PC-3 (cell line): ENCODE measurements around the gene LRP5. TPM values are rescaled to one million over a fixed set of nuclear protein-coding genes. Genes with fewer than 3 reads are reported as not detected.
"Not testable (repeated sequence)": the region's sequence is repeated elsewhere in the genome, so short reads cannot be mapped to it uniquely, and the experiment has no call there.

Experiments used
- ATAC-seq: fragments of 200-7000 bp; cut with Tn5 transposase; 2 replicates; pipeline ENCODE4 v1.9.1; 2020; ENCODE audit warnings: mild to moderate bottlenecking, moderate library complexity
- BruUV-seq: library from RNA; stranded (reverse); fragments of 400-500 nt; replicated peaks from 2 replicates; lab custom pipeline; 2021; lab: Mats Ljungman, UMichigan
- CTCF ChIA-PET: fragments of 300-600 bp; sonication (Branson Sonifier 250); formaldehyde crosslinking; loops from one replicate; lab custom pipeline; 2022; ENCODE audit warnings: antibody characterized with exemption; lab: Charles Lee
- POLR2A ChIA-PET: fragments of 300-600 bp; sonication (Branson Sonifier 250); formaldehyde crosslinking; loops from one replicate; lab custom pipeline; 2022; ENCODE audit warnings: antibody characterized with exemption; ENCODE audit not compliant: unreplicated experiment; lab: Charles Lee
- DNase-seq: peaks from one replicate; pipeline ENCODE4 v3.0.0-alpha.2; 2015
- H2AFZ ChIP-seq: fragments of 300-600 bp; sonication (generic); 2 replicates; pipeline ENCODE4 v1.6.0; 2016; ENCODE audit warnings: antibody characterized with exemption, low read length
- H3F3A ChIP-seq: fragments of 300-600 bp; sonication (generic); one replicate; pipeline ENCODE4 v1.6.0; 2017; ENCODE audit warnings: antibody characterized with exemption, low read length, control low read depth, mild to moderate bottlenecking; ENCODE audit not compliant: unreplicated experiment
- H3K27ac ChIP-seq: fragments of 300-600 bp; sonication (generic); 2 replicates; pipeline ENCODE4 v1.5.1; 2016; ENCODE audit warnings: mild to moderate bottlenecking, low read length
- H3K27me3 ChIP-seq: fragments of 300-600 bp; sonication (generic); 2 replicates; pipeline ENCODE4 v1.6.1; 2016; ENCODE audit warnings: low read length, mixed read lengths
- H3K36me3 ChIP-seq: fragments of 300-600 bp; sonication (generic); 2 replicates; pipeline ENCODE4 v1.6.1; 2016; ENCODE audit warnings: low read depth, mixed run types, low read length, mixed read lengths
- H3K4me1 ChIP-seq: fragments of 300-600 bp; sonication (generic); 2 replicates; pipeline ENCODE4 v1.5.1; 2016; ENCODE audit warnings: low read length; ENCODE audit not compliant: insufficient read depth
- H3K4me2 ChIP-seq: fragments of 300-600 bp; sonication (generic); 2 replicates; pipeline ENCODE4 v1.6.0; 2016; ENCODE audit warnings: low read length
- H3K4me3 ChIP-seq: fragments of 300-600 bp; sonication (generic); 2 replicates; pipeline ENCODE4 v1.5.1; 2016; ENCODE audit warnings: mild to moderate bottlenecking, low read length, mixed read lengths
- H3K79me2 ChIP-seq: fragments of 300-600 bp; sonication (generic); 2 replicates; pipeline ENCODE4 v1.6.1; 2017; ENCODE audit warnings: low read length, mixed read lengths
- H3K9ac ChIP-seq: fragments of 300-600 bp; sonication (generic); 2 replicates; pipeline ENCODE4 v1.6.0; 2016; ENCODE audit warnings: mild to moderate bottlenecking, low read length
- H3K9me2 ChIP-seq: fragments of 300-600 bp; sonication (generic); replicated peaks from 2 replicates; pipeline ENCODE4 v1.6.1; 2016; ENCODE audit warnings: mixed run types, low read length, mixed read lengths
- H3K9me3 ChIP-seq: fragments of 300-600 bp; sonication (generic); 2 replicates; pipeline ENCODE4 v1.6.1; 2016; ENCODE audit warnings: low read length, mixed read lengths
- H4K20me1 ChIP-seq: fragments of 300-600 bp; sonication (generic); 2 replicates; pipeline ENCODE4 v1.6.1; 2016; ENCODE audit warnings: low read length, mixed read lengths
- CTCF ChIP-seq: fragments of 300-600 bp; sonication (generic); conservative IDR thresholded peaks from 2 replicates; pipeline ENCODE4 v1.5.1; 2017; ENCODE audit warnings: antibody characterized with exemption, low read depth, mild to moderate bottlenecking, low read length
- EZH2 ChIP-seq: fragments of 300-600 bp; sonication (generic); IDR thresholded peaks from one replicate; pipeline ENCODE4 v1.6.1; 2017; ENCODE audit warnings: antibody characterized with exemption, mild to moderate bottlenecking, low read length; ENCODE audit not compliant: unreplicated experiment
- EZH2phosphoT487 ChIP-seq: fragments of 300-600 bp; sonication (generic); IDR thresholded peaks from 2 replicates; pipeline ENCODE4 v1.6.1; 2018; ENCODE audit warnings: mild to moderate bottlenecking, antibody characterized with exemption, low read length, borderline replicate concordance
- intact Hi-C: fragments of 100-400 bp; cut with micrococcal nuclease; formaldehyde crosslinking; loops from 2 replicates; pipeline ENCODE4 v1.9.0; 2023
- total RNA-seq: library from RNA; depleted of rRNA; stranded (reverse); fragments of >200 nt; gene quantifications from 2 replicates; pipeline ENCODE4 v1.2.3, GENCODE V29; 2014

LRP5 gene
- total RNA-seq, 1 experiment from 2014 or later, result 64.3 TPM

GRCh38 chr11:68471360-68472340 lies 159.3 kb downstream of the LRP5 start:
- ATAC-seq (no peak; the same call in 1 of the 2 replicates), DNase-seq (no peak)
- Histone ChIP-seq H3F3A (no peaks in the 10 kb centered on the region), H3K9me2 (no peaks in the 10 kb centered on the region), H4K20me1 (peaks cover 79% of the 10 kb centered on the region), H3K4me2 (no peak overlapping the region), H3K79me2 (peaks cover 88% of the 10 kb centered on the region), H3K9me3 (no peaks in the 10 kb centered on the region), H3K27ac (no peak overlapping the region), H3K36me3 (peaks cover 24% of the 10 kb centered on the region), H3K27me3 (no peaks in the 10 kb centered on the region), H3K4me1 (no peaks in the 10 kb centered on the region), H3K4me3 (no peak overlapping the region), H2AFZ (no peak overlapping the region), H3K9ac (no peak overlapping the region)
- BruUV-seq, result no TSS peak
- TF ChIP-seq EZH2 (no peak), CTCF (no peak), EZH2phosphoT487 (no peak)
- CTCF ChIA-PET, result no interaction called here
- POLR2A ChIA-PET, result no interaction called here
- intact Hi-C loops, result no loop called here

GRCh38 chr11:68472778-68473177 lies 160.4 kb downstream of the LRP5 start:
- intact Hi-C loops, result no loop called here
- peaks cover 87% of the 10 kb centered on the region for H3K79me2 ChIP-seq
- no peaks in the 10 kb centered on the region for H3K9me2 ChIP-seq
- peaks cover 76% of the 10 kb centered on the region for H4K20me1 ChIP-seq
- ChIA-PET POLR2A (interaction anchor here (0.6 kb wide), 1 partner anchor 110 kb away, joined by 3 read pairs; no protein-coding TSS in a partner anchor), CTCF (no interaction called here)
- no peak overlapping the region for H2AFZ ChIP-seq
- peaks cover 24% of the 10 kb centered on the region for H3K36me3 ChIP-seq
- H3K4me2 ChIP-seq, result no peak overlapping the region
- ATAC-seq (no peak), DNase-seq (no peak)
- H3K4me3 ChIP-seq, result no peak overlapping the region
- H3K9ac ChIP-seq, result no peak overlapping the region
- H3F3A ChIP-seq, result no peaks in the 10 kb centered on the region
- H3K9me3 ChIP-seq, result no peaks in the 10 kb centered on the region
- H3K27ac ChIP-seq, result no peak overlapping the region
- no peaks in the 10 kb centered on the region for H3K4me1 ChIP-seq
- H3K27me3 ChIP-seq, result no peaks in the 10 kb centered on the region
- TF ChIP-seq EZH2phosphoT487, result no peak
- no peak for TF ChIP-seq EZH2
- TF ChIP-seq CTCF, result no peak
- BruUV-seq, result no TSS peak

GRCh38 chr11:68473693-68474092 lies 161.3 kb downstream of the LRP5 start:
- Histone ChIP-seq H3K4me2 (no peak overlapping the region), H2AFZ (no peak overlapping the region), H3K27me3 (no peaks in the 10 kb centered on the region), H3K79me2 (peaks cover 87% of the 10 kb centered on the region), H3K9me2 (no peaks in the 10 kb centered on the region), H3K4me3 (no peak overlapping the region), H3K4me1 (no peaks in the 10 kb centered on the region), H3K36me3 (peaks cover 20% of the 10 kb centered on the region), H3K9me3 (no peaks in the 10 kb centered on the region), H3F3A (no peaks in the 10 kb centered on the region), H3K27ac (no peak overlapping the region), H4K20me1 (peaks cover 72% of the 10 kb centered on the region), H3K9ac (no peak overlapping the region)
- intact Hi-C loops, result no loop called here
- ATAC-seq, result no peak
- BruUV-seq, result no TSS peak
- POLR2A ChIA-PET, result interaction anchor here (0.7 kb wide), 1 partner anchor 354 kb away, joined by 3 read pairs; no protein-coding TSS in a partner anchor
- no peak for DNase-seq
- CTCF ChIA-PET, result no interaction called here
- TF ChIP-seq EZH2phosphoT487, result no peak
- no peak for TF ChIP-seq EZH2
- TF ChIP-seq CTCF, result no peak

DNA sequence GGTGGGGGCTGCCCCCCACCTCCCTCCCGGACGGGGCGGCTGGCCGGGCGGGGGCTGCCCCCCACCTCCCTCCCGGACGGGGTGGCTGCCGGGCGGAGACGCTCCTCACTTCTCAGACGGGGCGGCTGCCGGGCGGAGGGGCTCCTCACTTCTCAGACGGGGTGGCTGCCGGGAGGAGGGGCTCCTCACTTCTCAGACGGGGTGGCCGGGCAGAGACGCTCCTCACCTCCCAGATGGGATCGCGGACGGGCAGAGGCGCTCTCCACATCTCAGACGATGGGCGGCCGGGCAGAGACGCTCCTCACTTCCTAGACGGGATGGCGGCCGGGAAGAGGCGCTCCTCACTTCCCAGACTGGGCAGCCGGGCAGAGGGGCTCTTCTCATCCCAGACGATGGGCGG lies 163.2 kb downstream of the LRP5 start:
- BruUV-seq, intact Hi-C loops, H3K4me3 ChIP-seq, H3K27ac ChIP-seq, H3K9me2 ChIP-seq, H3K27me3 ChIP-seq, H3K4me1 ChIP-seq, H2AFZ ChIP-seq, H3K4me2 ChIP-seq, H3K9ac ChIP-seq, POLR2A ChIA-PET, H3K9me3 ChIP-seq, CTCF ChIA-PET, DNase-seq, H3F3A ChIP-seq, ATAC-seq: not testable (repeated sequence)
- Histone ChIP-seq H3K36me3 (peaks cover 20% of the 10 kb centered on the region), H4K20me1 (peaks cover 71% of the 10 kb centered on the region), H3K79me2 (peaks cover 87% of the 10 kb centered on the region)
